VCaP (cell line): ENCODE measurements around the gene WWOX.

Experiments
- H3K27ac ChIP-seq: fragments of 450-650 bp; 2 replicates; pipeline ENCODE4 v1.5.1; 2017
- TF ChIP-seq, protein P1 (sequence below): fragments of 450-650 bp; conservative IDR thresholded peaks from 2 replicates; pipeline ENCODE4 v1.5.1; 2017; ENCODE audit warnings: mild to moderate bottlenecking, moderate library complexity

The WWOX gene

DNA sequence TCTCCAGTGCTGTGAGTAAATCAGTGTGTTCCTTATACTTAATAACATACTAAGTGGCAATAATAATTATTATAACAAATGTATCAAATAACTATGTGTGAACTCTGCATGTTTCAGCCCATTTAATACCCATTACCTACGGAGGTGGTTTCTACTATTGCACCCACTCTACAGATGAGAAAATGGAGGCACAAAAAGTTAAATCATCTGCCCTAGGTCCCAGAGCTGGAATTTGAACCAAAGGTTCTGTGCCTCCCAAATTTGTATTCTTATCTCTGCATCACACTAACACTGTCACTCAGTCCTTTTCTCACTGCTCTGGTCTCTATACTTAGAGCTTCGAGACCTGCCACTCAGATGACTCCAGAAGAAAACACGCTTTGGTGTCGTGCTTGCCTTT lies 1084.1 kb downstream of the WWOX start:
- TF ChIP-seq, protein P1, sequence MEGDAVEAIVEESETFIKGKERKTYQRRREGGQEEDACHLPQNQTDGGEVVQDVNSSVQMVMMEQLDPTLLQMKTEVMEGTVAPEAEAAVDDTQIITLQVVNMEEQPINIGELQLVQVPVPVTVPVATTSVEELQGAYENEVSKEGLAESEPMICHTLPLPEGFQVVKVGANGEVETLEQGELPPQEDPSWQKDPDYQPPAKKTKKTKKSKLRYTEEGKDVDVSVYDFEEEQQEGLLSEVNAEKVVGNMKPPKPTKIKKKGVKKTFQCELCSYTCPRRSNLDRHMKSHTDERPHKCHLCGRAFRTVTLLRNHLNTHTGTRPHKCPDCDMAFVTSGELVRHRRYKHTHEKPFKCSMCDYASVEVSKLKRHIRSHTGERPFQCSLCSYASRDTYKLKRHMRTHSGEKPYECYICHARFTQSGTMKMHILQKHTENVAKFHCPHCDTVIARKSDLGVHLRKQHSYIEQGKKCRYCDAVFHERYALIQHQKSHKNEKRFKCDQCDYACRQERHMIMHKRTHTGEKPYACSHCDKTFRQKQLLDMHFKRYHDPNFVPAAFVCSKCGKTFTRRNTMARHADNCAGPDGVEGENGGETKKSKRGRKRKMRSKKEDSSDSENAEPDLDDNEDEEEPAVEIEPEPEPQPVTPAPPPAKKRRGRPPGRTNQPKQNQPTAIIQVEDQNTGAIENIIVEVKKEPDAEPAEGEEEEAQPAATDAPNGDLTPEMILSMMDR, result no peak
- H3K27ac ChIP-seq, result no peak overlapping the region

GRCh38 chr16:79184464-79185030 lies 1085.1 kb downstream of the WWOX start:
- no peak overlapping the region for H3K27ac ChIP-seq
- TF ChIP-seq, protein P1, result no peak

GRCh38 chr16:79185711-79186110 lies 1086.3 kb downstream of the WWOX start:
- TF ChIP-seq, protein P1, result no peak
- H3K27ac ChIP-seq, result no peak overlapping the region

GRCh38 chr16:79186196-79186595 lies 1086.7 kb downstream of the WWOX start:
- TF ChIP-seq, protein P1, result no peak
- H3K27ac ChIP-seq, result no peak overlapping the region

GRCh38 chr16:79188115-79188738 lies 1088.8 kb downstream of the WWOX start:
- no peak overlapping the region for H3K27ac ChIP-seq
- TF ChIP-seq, protein P1, result no peak

GRCh38 chr16:79188739-79189122 lies 1089.3 kb downstream of the WWOX start:
- no peak overlapping the region for H3K27ac ChIP-seq
- TF ChIP-seq, protein P1, result no peak

- TF ChIP-seq, protein P1, result no peak
- no peak overlapping the region for H3K27ac ChIP-seq
Observed at GRCh38 chr16:79190542-79190941, 1091.1 kb downstream of the WWOX start.
